Naive thymus-derived CD4-positive, alpha-beta T cell (primary cell): Measurements from ENCODE around the gene KIAA1328. TPM values are rescaled to one million over a fixed set of nuclear protein-coding genes. Genes with fewer than 3 reads are reported as not detected.

Experiments
- ATAC-seq: fragments of 150-1000 bp; cut with Tn5 transposase; 2 replicates; pipeline ENCODE4 v1.10.0; 2021; ENCODE audit warnings: mild to moderate bottlenecking, moderate library complexity
- CTCF ChIA-PET: fragments of 350-600 bp; sonication (Branson Sonifier 250); formaldehyde crosslinking; loops from one replicate; lab custom pipeline; 2021; ENCODE audit warnings: antibody characterized with exemption; lab: Charles Lee
- POLR2A ChIA-PET: fragments of 350-600 bp; sonication (Branson Sonifier 250); formaldehyde crosslinking; loops from one replicate; lab custom pipeline; 2021; ENCODE audit warnings: antibody characterized with exemption, inconsistent platforms; lab: Charles Lee
- DNase-seq, 9 donors: peaks; one replicate each; pipeline versions ENCODE4 v3.0.0 to v3.0.0-alpha.2; 2020 to 2022; ENCODE audit warnings: mixed read lengths in 1 of 9
- H3K27ac ChIP-seq: one replicate; pipeline ENCODE4 v1.7.0; 2013; ENCODE audit warnings: mild to moderate bottlenecking, low read depth, low read length, moderate library complexity
- H3K27me3 ChIP-seq, 2 donors: one replicate each; pipeline ENCODE4 v1.7.0; 2013; ENCODE audit warnings: low read length in 2 of 2, mild to moderate bottlenecking in 2 of 2, moderate library complexity in 2 of 2; ENCODE audit not compliant: control insufficient read depth in 2 of 2, insufficient read depth in 2 of 2
- H3K36me3 ChIP-seq, 3 experiments: 1 replicate in 2 of 3; 2 replicates in 1 of 3; pipeline ENCODE4 v1.7.0; 2013; ENCODE audit warnings: low read length in 3 of 3, mild to moderate bottlenecking in 3 of 3, moderate library complexity in 1 of 3; ENCODE audit not compliant: insufficient read depth in 3 of 3, control insufficient read depth in 2 of 3
- H3K4me1 ChIP-seq, 2 donors: one replicate each; pipeline ENCODE4 v1.7.0; 2013; ENCODE audit warnings: low read length in 2 of 2, mild to moderate bottlenecking in 2 of 2, moderate library complexity in 1 of 2; ENCODE audit not compliant: control insufficient read depth in 2 of 2, insufficient read depth in 2 of 2
- H3K4me3 ChIP-seq: 2 replicates; pipeline ENCODE4 v1.7.0; 2013; ENCODE audit warnings: mild to moderate bottlenecking, low read length
- H3K9me3 ChIP-seq, 3 experiments: 1 replicate in 2 of 3; 2 replicates in 1 of 3; pipeline ENCODE4 v1.7.0; 2013; ENCODE audit warnings: low read length in 3 of 3; ENCODE audit not compliant: control insufficient read depth in 2 of 3
- H3K27ac Mint-ChIP-seq, 9 donors: one replicate each; pipeline ENCODE4 v1.8.0; 2020 to 2022; ENCODE audit warnings: mixed read lengths in 9 of 9, mild to moderate bottlenecking in 8 of 9, moderate library complexity in 5 of 9, inconsistent platforms in 2 of 9
- H3K27me3 Mint-ChIP-seq, 5 donors: one replicate each; pipeline ENCODE4 v1.8.0; 2021 to 2022; ENCODE audit warnings: mixed read lengths in 5 of 5, mild to moderate bottlenecking in 1 of 5
- H3K36me3 Mint-ChIP-seq, 5 donors: one replicate each; pipeline ENCODE4 v1.8.0; 2020 to 2022; ENCODE audit warnings: mixed read lengths in 5 of 5, mild to moderate bottlenecking in 3 of 5, inconsistent platforms in 1 of 5
- H3K4me1 Mint-ChIP-seq, 7 donors: one replicate each; pipeline ENCODE4 v1.8.0; 2020 to 2022; ENCODE audit warnings: mixed read lengths in 7 of 7, mild to moderate bottlenecking in 3 of 7, inconsistent platforms in 1 of 7
- H3K4me3 Mint-ChIP-seq, 10 donors: one replicate each; pipeline ENCODE4 v1.8.0; 2020 to 2022; ENCODE audit warnings: mild to moderate bottlenecking in 10 of 10, mixed read lengths in 10 of 10, moderate library complexity in 6 of 10, inconsistent platforms in 2 of 10
- H3K9me3 Mint-ChIP-seq, 11 donors: one replicate each; pipeline ENCODE4 v1.8.0; 2020 to 2022; ENCODE audit warnings: mixed read lengths in 11 of 11, mild to moderate bottlenecking in 4 of 11, inconsistent platforms in 1 of 11, moderate library complexity in 1 of 11
- intact Hi-C, 2 donors: fragments of 100-400 bp; cut with micrococcal nuclease; formaldehyde crosslinking; loops; one replicate each; pipeline ENCODE4 v1.15.1; 2023
- polyA plus RNA-seq, 2 donors: library from polyadenylated mRNA; unstranded; fragments of 300-500 nt; fragmentation: Illumina TruSeq; gene quantifications; one replicate each; pipeline ENCODE4 v1.2.3, GENCODE V29; 2021
- total RNA-seq, 6 experiments: library from RNA in 5 of 6; stranded (reverse) in 5 of 6; gene quantifications; 1 replicate in 5 of 6; 2 replicates in 1 of 6; pipeline ENCODE4 v1.2.3 and lab custom pipeline; 2021 to 2026

The KIAA1328 gene
- total and polyA plus RNA-seq, 7 experiments from 2014 or later: 8.1 to 17.6 (median 13.2) TPM

DNA sequence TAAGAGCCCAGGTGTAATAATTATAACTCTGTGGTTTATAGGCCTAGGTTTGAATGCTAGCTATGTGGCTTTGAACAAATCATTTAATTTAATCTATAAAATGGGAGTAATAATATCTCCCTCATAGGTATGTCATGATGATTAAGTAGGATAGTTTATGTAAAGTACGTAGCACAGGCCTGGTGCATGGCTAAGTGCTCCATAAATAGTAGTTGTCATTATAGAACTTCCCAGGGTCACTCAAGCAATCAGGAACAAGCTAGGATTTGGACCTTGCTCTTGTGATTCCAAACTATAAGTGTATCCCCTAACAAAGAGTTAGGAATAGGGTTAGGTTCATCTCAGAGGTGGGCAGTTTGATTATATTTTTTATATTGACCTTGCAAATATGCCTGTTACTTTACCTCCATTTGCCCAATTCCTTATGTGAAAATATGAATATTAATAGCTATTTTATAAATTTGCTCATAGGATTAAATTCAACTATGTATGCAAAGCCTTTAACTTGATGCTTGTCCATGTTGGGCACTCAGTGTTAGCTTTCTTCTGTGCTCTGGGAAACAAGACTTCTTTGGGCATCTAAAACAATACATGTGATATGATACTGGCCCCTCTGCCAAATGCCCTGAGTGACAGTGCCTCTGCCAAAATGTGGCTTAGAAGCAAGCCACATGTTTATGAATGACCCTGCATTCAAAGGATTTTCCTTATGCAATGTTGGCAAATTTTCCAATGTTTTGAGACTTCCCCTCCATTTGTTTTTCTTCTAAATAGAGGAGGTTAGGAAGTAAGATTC is 353.6 kb downstream of the KIAA1328 start:
- no peak overlapping the region for H3K27ac Mint-ChIP-seq
- Histone ChIP-seq H3K27me3 (no peaks in the 10 kb centered on the region), H3K36me3 (no peaks in the 10 kb centered on the region), H3K4me3 (no peak overlapping the region), H3K9me3 (no peaks in the 10 kb centered on the region), H3K27ac (no peak overlapping the region), H3K4me1 (no peaks in the 10 kb centered on the region)
- intact Hi-C loops: no loop called here
- POLR2A ChIA-PET: no interaction called here
- H3K36me3 Mint-ChIP-seq: peaks cover 0 to 37% (median 24%) of the 10 kb centered on the region in 5 donors
- peaks cover 0 to 4% (median 0%) of the 10 kb centered on the region in 11 donors for H3K9me3 Mint-ChIP-seq
- CTCF ChIA-PET: no interaction called here
- no peaks in the 10 kb centered on the region for H3K27me3 Mint-ChIP-seq
- ATAC-seq (no peak), DNase-seq (no peak)
- no peaks in the 10 kb centered on the region for H3K4me1 Mint-ChIP-seq
- H3K4me3 Mint-ChIP-seq: no peak overlapping the region

- H3K36me3 Mint-ChIP-seq: peaks cover 0 to 38% (median 19%) of the 10 kb centered on the region in 5 donors
- no peaks in the 10 kb centered on the region for H3K4me1 Mint-ChIP-seq
- H3K9me3 ChIP-seq: no peaks in the 10 kb centered on the region
- no peak overlapping the region for H3K27ac ChIP-seq
- no peaks in the 10 kb centered on the region for H3K27me3 ChIP-seq
- no peak overlapping the region for H3K4me3 ChIP-seq
- H3K4me3 Mint-ChIP-seq: no peak overlapping the region
- DNase-seq (no peak), ATAC-seq (no peak)
- no peaks in the 10 kb centered on the region for H3K36me3 ChIP-seq
- H3K27me3 Mint-ChIP-seq: no peaks in the 10 kb centered on the region
- ChIA-PET POLR2A (no interaction called here), CTCF (no interaction called here)
- intact Hi-C loops: no loop called here
- peaks cover 0 to 4% (median 0%) of the 10 kb centered on the region in 11 donors for H3K9me3 Mint-ChIP-seq
- no peaks in the 10 kb centered on the region for H3K4me1 ChIP-seq
- no peak overlapping the region for H3K27ac Mint-ChIP-seq
Measured at GRCh38 chr18:37184209-37184868, 355.4 kb downstream of the KIAA1328 start.

- H3K4me3 Mint-ChIP-seq: no peak overlapping the region
- DNase-seq (no peak), ATAC-seq (no peak)
- H3K27ac Mint-ChIP-seq: no peak overlapping the region
- H3K27me3 Mint-ChIP-seq: no peaks in the 10 kb centered on the region
- CTCF ChIA-PET: no interaction called here
- Histone ChIP-seq H3K4me1 (no peaks in the 10 kb centered on the region), H3K4me3 (no peak overlapping the region), H3K27ac (no peak overlapping the region), H3K27me3 (no peaks in the 10 kb centered on the region), H3K9me3 (no peaks in the 10 kb centered on the region), H3K36me3 (no peaks in the 10 kb centered on the region)
- POLR2A ChIA-PET: no interaction called here
- intact Hi-C loops: no loop called here
- peaks cover 0 to 38% (median 22%) of the 10 kb centered on the region in 5 donors for H3K36me3 Mint-ChIP-seq
- peaks cover 0 to 15% (median 0%) of the 10 kb centered on the region in 11 donors for H3K9me3 Mint-ChIP-seq
- H3K4me1 Mint-ChIP-seq: no peaks in the 10 kb centered on the region
Measured at GRCh38 chr18:37188016-37188791, 359.3 kb downstream of the KIAA1328 start.

DNA sequence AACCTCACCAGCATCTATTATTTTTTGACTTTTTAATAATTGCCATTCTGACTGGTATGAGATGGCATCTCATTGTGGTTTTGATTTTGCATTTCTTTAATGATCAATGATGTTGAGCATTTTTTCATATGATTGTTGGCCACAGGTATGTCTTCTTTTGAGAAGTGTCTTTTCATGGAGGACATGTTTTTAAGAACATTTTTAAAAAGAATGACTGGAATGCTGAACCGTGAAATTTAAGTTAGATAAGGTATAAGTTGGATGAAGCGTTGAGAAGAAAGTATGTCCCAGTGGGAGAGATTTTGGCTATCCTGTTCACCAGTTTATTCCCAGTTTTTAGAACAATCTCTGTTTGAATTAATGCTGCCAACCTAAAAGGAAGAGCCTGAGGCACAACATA is 370.8 kb downstream of the KIAA1328 start:
- Mint-ChIP-seq H3K4me1 (no peaks in the 10 kb centered on the region), H3K9me3 (peaks cover 9 to 72% (median 26%) of the 10 kb centered on the region in 11 donors), H3K27me3 (no peaks in the 10 kb centered on the region), H3K27ac (no peak overlapping the region), H3K4me3 (no peak overlapping the region), H3K36me3 (peaks cover 0 to 71% (median 55%) of the 10 kb centered on the region in 5 donors)
- ChIA-PET CTCF (no interaction called here), POLR2A (no interaction called here)
- intact Hi-C loops: no loop called here
- Histone ChIP-seq H3K9me3 (no peaks in the 10 kb centered on the region), H3K36me3 (no peaks in the 10 kb centered on the region), H3K4me3 (no peak overlapping the region), H3K27ac (no peak overlapping the region), H3K4me1 (no peaks in the 10 kb centered on the region), H3K27me3 (no peaks in the 10 kb centered on the region)
- no peak for ATAC-seq
- no peak for DNase-seq

GRCh38 chr18:37207343-37207742 is 378.4 kb downstream of the KIAA1328 start:
- DNase-seq: no peak
- POLR2A ChIA-PET: no interaction called here
- Histone ChIP-seq H3K4me1 (no peaks in the 10 kb centered on the region), H3K27ac (no peak overlapping the region), H3K4me3 (no peak overlapping the region), H3K9me3 (no peaks in the 10 kb centered on the region), H3K36me3 (no peaks in the 10 kb centered on the region), H3K27me3 (no peaks in the 10 kb centered on the region)
- Mint-ChIP-seq H3K36me3 (peaks cover 0 to 37% (median 25%) of the 10 kb centered on the region in 5 donors), H3K27me3 (no peaks in the 10 kb centered on the region), H3K4me1 (no peaks in the 10 kb centered on the region), H3K4me3 (no peak overlapping the region), H3K27ac (no peak overlapping the region), H3K9me3 (peaks cover 0 to 33% (median 7%) of the 10 kb centered on the region in 11 donors)
- intact Hi-C loops: no loop called here
- no peak for ATAC-seq
- CTCF ChIA-PET: no interaction called here

DNA sequence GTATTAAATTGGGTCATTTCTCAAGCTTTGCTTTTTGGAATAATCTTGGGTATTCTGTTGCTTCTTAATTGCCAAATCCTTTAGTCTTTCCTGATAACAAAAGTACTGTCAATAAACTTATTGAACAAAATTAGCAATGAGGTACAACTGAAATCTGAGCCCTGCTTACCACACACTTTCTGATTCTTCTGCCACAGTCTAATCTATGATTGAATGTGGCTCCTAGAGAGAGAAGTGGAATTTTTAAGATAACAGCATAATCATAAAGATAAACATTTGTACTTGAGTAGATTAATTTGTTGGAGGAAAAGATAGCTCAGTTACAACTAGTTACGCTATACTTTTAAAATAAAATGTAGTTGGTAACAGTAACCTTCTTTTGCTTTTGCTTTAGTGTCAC is 381.9 kb downstream of the KIAA1328 start:
- ChIA-PET POLR2A (no interaction called here), CTCF (no interaction called here)
- no peak overlapping the region for H3K4me3 ChIP-seq
- ATAC-seq: no peak
- H3K27me3 ChIP-seq: no peaks in the 10 kb centered on the region
- no peaks in the 10 kb centered on the region for H3K4me1 Mint-ChIP-seq
- H3K27me3 Mint-ChIP-seq: no peaks in the 10 kb centered on the region
- H3K27ac ChIP-seq: no peak overlapping the region
- H3K9me3 ChIP-seq: no peaks in the 10 kb centered on the region
- H3K9me3 Mint-ChIP-seq: peaks cover 5 to 34% (median 8%) of the 10 kb centered on the region in 11 donors
- DNase-seq: no peak
- H3K4me1 ChIP-seq: no peaks in the 10 kb centered on the region
- no peak overlapping the region for H3K4me3 Mint-ChIP-seq
- H3K36me3 ChIP-seq: no peaks in the 10 kb centered on the region
- intact Hi-C loops: no loop called here
- H3K36me3 Mint-ChIP-seq: peaks cover 0 to 29% (median 25%) of the 10 kb centered on the region in 5 donors
- H3K27ac Mint-ChIP-seq: no peak overlapping the region
